Neural progenitor cell (in vitro differentiated cells): ENCODE results near the gene LZTS2.

Experiments used
- CTCF ChIP-seq: fragments of 200-600 bp; sonication (generic); IDR thresholded peaks from 2 replicates; pipeline ENCODE4 v1.5.1; 2017; ENCODE audit warnings: antibody characterized with exemption, mild to moderate bottlenecking
- EZH2 ChIP-seq: fragments of 200-600 bp; sonication (generic); IDR thresholded peaks from 2 replicates; pipeline ENCODE4 v1.6.1; 2017; ENCODE audit warnings: antibody characterized with exemption, mild to moderate bottlenecking, moderate library complexity

- TF ChIP-seq CTCF, result no peak
- no peak for TF ChIP-seq EZH2
These were observed 10.7 kb downstream of the LZTS2 start for GRCh38 chr10:101010329-101010728.
